Renal pelvis (tissue), 4 donors: ENCODE data around the gene ZNF346. TPM values are rescaled to one million over a fixed set of nuclear protein-coding genes. Genes with fewer than 3 reads are reported as not detected.
A peak's percentile ranks its signal among the peaks of the same experiment; 100 is the strongest.

Source experiments
- DNase-seq: peaks from one replicate; pipeline ENCODE4 v3.0.0-alpha.2; 2013
- polyA plus RNA-seq, 3 donors: library from polyadenylated mRNA; unstranded; fragments of 120-200 nt; gene quantifications; one replicate each; pipeline ENCODE4 v1.2.1, GENCODE V29; 2013; ENCODE audit not compliant: insufficient read length in 3 of 3

Gene ZNF346
- polyA plus RNA-seq, 3 donors = 21.6 to 33.2 (median 27.5) TPM

DNA sequence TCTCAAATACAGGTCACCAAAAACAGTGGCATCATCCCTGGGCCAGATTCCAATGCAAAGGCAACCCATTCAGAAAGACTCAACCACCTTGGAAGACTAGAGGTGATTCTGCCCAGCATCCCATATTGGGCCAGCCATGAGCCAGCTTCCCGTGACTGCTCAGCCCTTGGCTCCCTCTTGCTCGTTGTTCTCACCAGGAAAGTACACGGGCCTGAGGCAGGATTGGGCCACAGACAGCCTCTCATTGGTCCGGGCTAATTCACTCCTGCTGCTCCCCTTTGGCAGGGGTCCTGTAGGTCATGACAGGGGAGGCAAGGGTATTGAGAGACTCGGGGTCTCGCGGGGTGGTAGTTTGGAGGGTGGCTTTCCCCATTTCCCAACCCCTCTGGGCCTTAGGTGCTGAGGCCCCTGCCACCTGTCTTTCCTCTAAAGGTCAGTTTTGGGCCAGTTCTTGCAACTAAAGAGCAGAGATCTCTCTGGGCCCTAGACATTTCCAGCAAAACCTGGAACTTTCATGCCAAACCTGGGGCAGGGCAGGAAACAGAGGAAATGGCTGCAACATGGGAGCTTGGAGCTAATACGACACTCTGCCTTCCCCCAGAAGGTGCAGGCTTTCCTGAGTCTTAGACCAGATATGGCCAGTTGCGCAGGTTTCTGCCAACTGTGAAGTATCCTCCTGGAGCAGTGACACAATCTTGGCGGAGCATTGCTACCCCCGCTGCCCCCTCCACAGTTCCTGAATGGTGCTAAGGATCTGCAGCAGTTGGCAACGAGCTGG, 42.2 kb downstream of the ZNF346 start:
- DNase-seq = no peak

DNA sequence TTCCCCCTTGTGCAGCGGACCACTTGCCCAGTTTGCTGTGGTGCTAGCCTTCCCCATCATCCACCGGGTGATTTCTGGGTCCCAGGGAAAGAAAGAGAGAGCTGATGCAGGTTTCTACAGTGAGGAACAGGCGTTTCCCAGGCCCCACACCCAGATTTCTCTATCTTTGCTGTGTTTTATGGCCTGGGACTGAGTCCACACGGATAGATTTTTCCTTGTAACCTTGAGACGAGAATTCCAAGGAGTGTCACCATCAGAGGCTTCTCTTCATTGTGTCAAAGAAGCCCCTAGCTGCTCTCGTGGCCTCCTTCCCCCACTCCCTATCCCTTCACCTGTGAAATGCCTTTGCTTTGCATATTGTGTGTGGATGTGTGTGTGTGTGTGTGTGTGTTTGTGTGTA, 43.0 kb downstream of the ZNF346 start:
- DNase-seq = no peak

DNA sequence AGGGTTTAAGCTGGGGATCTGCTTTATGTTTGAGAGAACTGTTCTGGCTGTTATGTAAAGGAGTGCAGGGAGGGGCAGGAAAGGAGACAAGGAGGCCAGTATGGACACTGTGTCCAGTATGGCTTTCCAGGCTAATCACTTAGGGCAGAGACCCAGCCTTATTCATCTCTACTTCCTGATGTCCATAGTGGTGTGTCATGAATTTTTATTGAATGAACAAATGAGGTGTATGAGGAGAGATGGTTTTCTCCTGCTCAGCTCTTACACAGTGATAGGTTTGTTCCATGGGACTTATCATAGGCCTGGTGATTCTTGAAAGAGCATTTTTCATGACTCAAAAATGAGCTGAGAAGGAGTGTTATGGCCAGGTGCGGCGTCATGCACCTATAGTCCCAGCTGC, 43.7 kb downstream of the ZNF346 start:
- DNase-seq = no peak

DNA sequence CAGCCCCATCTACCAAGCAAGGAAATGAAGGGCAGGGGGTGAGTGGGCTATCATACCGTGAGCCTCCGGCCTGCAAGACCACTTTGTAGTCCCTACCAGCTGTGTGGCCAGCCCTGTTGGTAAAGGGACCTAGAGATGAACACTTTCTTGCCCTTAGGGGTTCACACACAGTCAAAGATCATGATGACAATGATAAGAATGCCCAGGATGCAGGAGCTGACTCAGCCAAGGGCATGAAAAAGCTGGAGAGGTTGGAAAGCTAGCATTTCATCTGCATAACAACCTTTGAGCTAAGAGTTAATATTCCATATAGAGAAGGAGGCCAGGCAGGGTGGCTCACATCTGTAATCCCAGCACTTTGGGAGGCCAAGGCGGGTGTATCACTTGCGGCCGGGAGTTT, 45.0 kb downstream of the ZNF346 start:
- DNase-seq = no peak

DNA sequence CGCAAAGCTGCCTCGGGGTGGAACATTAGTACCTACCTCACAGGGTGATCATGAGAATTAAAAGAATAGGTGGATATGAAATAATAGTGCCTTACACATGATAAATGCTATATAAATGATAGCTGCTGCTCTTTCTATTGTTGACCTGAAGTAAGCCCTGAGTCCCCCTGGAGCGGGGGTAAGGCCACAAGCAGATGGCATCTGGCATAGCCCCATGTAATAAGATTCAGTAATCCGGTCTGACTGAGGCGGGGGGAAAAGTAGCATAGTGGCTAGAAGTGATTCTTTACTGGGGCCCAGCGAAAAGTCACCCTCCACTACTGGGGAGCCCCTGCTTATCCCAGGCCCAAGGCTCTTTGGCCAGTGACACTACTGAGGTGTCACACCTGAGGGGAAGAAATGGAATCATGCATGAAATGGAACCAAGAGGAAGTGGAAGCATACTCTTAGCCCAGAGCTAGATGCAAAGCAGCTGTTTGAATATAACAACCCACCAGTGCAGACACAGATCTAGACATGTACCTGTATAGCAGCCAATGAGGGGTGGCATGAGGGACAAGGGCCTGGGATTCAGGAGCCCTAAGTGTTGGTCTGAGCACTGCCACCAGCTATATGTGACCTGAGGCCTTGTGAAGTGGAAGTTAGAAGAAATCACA, 48.2 kb downstream of the ZNF346 start:
- DNase-seq = no peak

GRCh38 chr5:177071666-177072385, 49.3 kb downstream of the ZNF346 start:
- DNase-seq = peak; percentile 83

GRCh38 chr5:177077335-177077734, 54.8 kb downstream of the ZNF346 start:
- no peak for DNase-seq

DNA sequence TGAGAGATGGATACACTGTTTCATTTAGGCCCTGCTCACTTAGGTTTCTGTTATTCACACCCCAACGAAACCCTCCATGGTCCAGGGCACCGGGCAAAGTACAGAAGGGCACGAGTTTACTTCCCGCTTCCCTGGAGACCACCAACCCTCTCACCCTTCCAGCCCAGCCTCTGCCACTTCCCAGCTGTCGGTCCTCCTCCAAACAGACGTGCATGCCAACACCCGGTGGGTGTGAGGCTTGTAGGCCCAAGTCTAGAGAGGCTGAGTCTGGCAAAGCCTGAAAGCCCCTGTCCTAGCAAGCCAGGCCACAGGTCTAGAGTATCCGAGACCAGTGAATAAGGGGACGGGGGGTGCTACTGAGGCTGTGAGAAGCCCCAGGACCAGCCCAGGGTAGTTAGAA, 57.1 kb downstream of the ZNF346 start:
- DNase-seq = no peak

DNA sequence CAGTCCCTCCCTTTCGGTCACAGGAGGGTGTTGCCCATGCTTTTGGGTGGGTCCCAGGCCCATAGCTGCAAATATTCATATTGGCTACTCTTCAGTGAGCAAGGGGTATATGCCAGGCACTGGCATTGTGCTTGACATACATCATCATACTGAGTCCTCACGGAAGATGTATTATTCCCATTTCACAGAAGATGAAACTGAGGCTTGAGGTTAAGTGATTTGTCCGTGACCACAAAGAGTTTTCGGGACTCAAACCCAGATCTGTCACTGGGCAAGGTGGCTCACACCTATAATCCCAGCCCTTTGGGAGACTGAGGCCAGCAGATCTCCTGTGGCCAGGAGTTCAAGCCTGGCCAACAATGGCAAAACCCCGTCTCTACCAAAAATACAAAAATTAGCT, 57.8 kb downstream of the ZNF346 start:
- no peak for DNase-seq

GRCh38 chr5:177081859-177082258, 59.4 kb downstream of the ZNF346 start:
- no peak for DNase-seq

GRCh38 chr5:177083357-177083756, 60.9 kb downstream of the ZNF346 start:
- DNase-seq = no peak

- DNase-seq = no peak
These were observed 61.7 kb downstream of the ZNF346 start for GRCh38 chr5:177084175-177084574.

- no peak for DNase-seq
These were observed 63.6 kb downstream of the ZNF346 start for GRCh38 chr5:177085985-177086653.

DNA sequence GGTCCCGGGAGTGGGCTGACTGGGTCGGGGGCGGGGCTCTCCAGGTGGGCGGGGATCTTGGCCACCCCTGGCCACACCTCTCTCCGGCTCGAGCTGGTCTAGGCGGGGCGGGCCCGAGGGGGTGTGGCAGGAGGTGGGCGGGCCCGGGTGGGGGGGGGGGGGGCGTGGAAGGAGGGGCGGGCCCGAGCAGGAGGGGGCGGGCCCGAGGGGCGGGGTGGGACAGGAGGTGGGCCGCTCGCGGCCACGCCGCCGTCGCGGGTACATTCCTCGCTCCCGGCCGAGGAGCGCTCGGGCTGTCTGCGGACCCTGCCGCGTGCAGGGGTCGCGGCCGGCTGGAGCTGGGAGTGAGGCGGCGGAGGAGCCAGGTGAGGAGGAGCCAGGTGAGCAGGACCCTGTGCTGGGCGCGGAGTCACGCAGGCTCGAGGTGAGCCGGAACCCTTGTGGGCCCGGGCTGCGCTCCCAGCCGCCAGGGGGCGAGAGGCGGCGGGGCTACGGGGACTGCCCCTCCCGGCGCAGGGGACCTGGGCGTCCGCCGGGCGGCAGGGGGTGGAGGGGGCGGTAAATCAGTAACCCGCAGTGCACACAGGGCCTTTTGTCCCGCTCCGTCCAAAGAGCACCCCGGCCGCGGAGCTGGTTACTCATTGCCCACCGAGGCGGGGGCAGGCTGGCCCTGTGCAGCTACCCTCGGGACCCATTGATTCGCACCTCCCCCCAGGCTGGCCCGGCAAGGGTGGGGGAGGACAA, 64.3 kb downstream of the ZNF346 start, which contains the start of gene FGFR4:
Gene FGFR4, plus strand, starts transcription at position 262 of the 744 bp plus-strand sequence. CDS start 2,688 bp downstream, outside the sequence.
- peak; percentile 82 for DNase-seq

- no peak for DNase-seq
These were observed 65.0 kb downstream of the ZNF346 start for GRCh38 chr5:177087398-177088005.

DNA sequence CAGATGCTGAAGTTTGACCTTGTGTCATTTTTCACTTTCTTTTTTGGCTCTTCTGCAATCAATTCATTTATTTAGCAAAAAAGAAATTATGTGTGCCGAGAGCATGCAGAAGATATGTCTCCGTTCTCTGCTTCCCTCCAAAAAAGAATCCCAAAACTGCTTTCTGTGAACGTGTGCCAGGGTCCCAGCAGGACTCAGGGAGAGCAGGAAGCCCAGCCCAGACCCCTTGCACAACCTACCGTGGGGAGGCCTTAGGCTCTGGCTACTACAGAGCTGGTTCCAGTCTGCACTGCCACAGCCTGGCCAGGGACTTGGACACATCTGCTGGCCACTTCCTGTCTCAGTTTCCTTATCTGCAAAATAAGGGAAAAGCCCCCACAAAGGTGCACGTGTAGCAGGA, 66.6 kb downstream of the ZNF346 start:
- no peak for DNase-seq

GRCh38 chr5:177089825-177090641, 67.5 kb downstream of the ZNF346 start:
- DNase-seq = no peak

DNA sequence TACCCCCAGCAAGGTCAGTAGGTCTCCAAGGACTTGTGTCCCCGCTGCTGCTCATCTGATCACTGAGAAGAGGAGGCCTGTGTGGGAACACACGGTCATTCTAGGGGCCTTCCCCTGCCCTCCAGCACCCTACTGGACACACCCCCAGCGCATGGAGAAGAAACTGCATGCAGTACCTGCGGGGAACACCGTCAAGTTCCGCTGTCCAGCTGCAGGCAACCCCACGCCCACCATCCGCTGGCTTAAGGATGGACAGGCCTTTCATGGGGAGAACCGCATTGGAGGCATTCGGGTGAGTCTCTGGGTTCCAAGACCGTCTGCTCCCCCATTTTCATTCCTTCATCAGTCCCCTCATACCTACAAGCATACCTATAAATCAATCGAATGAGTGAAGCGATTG, 68.3 kb downstream of the ZNF346 start:
- no peak for DNase-seq

DNA sequence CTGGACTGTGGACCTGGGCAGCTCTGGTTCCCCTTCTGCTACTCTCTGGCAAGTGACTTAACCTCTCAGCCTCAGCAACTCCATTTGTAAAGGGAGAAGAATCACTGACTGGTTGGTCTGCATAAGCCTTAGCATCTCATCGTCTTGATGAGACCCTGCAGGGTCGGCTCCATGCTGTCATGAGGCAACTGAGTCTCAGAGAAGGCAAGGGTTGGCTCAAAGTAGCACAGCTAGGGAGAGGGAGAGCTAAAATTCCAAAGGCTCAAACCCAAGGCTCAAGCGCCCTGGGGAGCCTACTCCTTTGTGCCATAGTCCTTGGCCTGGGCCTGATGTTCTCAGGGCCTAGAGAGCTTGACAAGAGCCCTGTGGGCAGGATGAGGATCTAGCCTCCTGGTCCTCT, 68.7 kb downstream of the ZNF346 start:
- no peak for DNase-seq
